ENCODE data around the gene TBL2. TPM values are rescaled to one million over a fixed set of nuclear protein-coding genes. Genes with fewer than 3 reads are reported as not detected.
"Not testable (repeated sequence)": the region's sequence is repeated elsewhere in the genome, so short reads cannot be mapped to it uniquely, and the experiment has no call there.

TBL2 gene
- polyA plus RNA-seq, 6 donors from 2014 or later: 15.6 to 34.0 (median 21.3) TPM

- Mint-ChIP-seq H3K4me1 (peaks cover 3 to 12% (median 11%) of the 10 kb centered on the region in 3 donors), H3K9me3 (no peaks in the 10 kb centered on the region), H3K36me3 (no peaks in the 10 kb centered on the region), H3K27me3 (no peaks in the 10 kb centered on the region), H3K4me3 (peak overlapping the region in 1 of 8 donors; percentile 36), H3K27ac (peak overlapping the region in 1 of 6 donors; percentile 10)
- DNase-seq (no peak), ATAC-seq (ENCODE audit: low read depth in 2 of 2) (no peak)
Observed at GRCh38 chr7:73532224-73532623, 46.2 kb downstream of the TBL2 start.

DNA sequence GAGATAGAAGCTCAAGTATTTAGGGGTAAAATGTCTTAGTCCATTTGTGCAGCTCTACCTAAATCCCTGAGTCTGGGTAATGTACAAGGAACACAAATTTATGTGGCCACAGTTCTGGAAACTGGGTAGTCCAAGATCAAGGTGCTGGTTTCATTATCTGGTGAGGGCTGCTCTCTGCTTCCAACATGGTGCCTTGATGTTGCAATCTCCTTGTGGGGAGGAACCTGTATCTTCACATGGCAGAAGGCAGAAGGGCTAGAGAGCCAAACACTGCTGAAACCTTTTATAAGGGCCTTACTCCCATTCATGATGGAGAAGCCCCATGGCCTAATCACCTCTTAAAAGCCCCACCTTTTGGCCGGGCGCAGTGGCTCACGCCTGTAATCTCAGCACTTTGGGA is 47.6 kb downstream of the TBL2 start:
- ATAC-seq (ENCODE audit: low read depth in 2 of 2): no peak
- Mint-ChIP-seq H3K27me3 (no peaks in the 10 kb centered on the region), H3K27ac (no peak overlapping the region)

GRCh38 chr7:73526896-73527821 is 51.2 kb downstream of the TBL2 start:
- Mint-ChIP-seq H3K4me3 (peak overlapping the region; percentile 16 to 87 (median 54)), H3K27me3 (no peaks in the 10 kb centered on the region), H3K27ac (peak overlapping the region; percentile 78 to 95 (median 87)), H3K36me3 (no peaks in the 10 kb centered on the region), H3K4me1 (peaks cover 32 to 44% (median 33%) of the 10 kb centered on the region in 3 donors), H3K9me3 (peaks cover 0 to 3% (median 0%) of the 10 kb centered on the region in 7 donors)
- ATAC-seq (ENCODE audit: low read depth in 2 of 2) (no peak), DNase-seq (no peak)

More for the DNA sequence above, 47.6 kb downstream of the TBL2 start:
- no peak overlapping the region for H3K4me3 Mint-ChIP-seq
- H3K4me1 Mint-ChIP-seq: peaks cover 10 to 22% (median 16%) of the 10 kb centered on the region in 3 donors
- DNase-seq: no peak
- H3K9me3 Mint-ChIP-seq: no peaks in the 10 kb centered on the region
- H3K36me3 Mint-ChIP-seq: no peaks in the 10 kb centered on the region

- not testable (repeated sequence) for H3K9me3 Mint-ChIP-seq; DNase-seq; H3K36me3 Mint-ChIP-seq; H3K27me3 Mint-ChIP-seq; ATAC-seq (ENCODE audit: low read depth in 2 of 2)
- H3K27ac Mint-ChIP-seq: peak overlapping the region in 4 of 6 donors; percentile 11 to 83 (median 52)
- H3K4me1 Mint-ChIP-seq: peaks cover 33 to 47% (median 34%) of the 10 kb centered on the region in 3 donors
- H3K4me3 Mint-ChIP-seq: peak overlapping the region in 4 of 8 donors; percentile 25 to 85 (median 65)
Observed at GRCh38 chr7:73526158-73526494, 52.3 kb downstream of the TBL2 start.

- Mint-ChIP-seq H3K36me3 (no peaks in the 10 kb centered on the region), H3K4me3 (peak within 1 kb of the TSS; percentile 85 to 100 (median 97)), H3K9me3 (peaks cover 0 to 4% (median 0%) of the 10 kb centered on the region in 7 donors), H3K4me1 (peaks cover 51 to 69% (median 64%) of the 10 kb centered on the region in 3 donors), H3K27me3 (no peaks in the 10 kb centered on the region), H3K27ac (peak within 1 kb of the TSS; percentile 93 to 100 (median 98))
- peak; percentile 90 for ATAC-seq (ENCODE audit: low read depth in 2 of 2)
- DNase-seq: peak; percentile 96
Observed at GRCh38 chr7:73522105-73522872, 56.1 kb downstream of the TBL2 start, which contains the start of gene BAZ1B. TSS of gene BAZ1B (minus strand) at chr7:73522293. CDS start at chr7:73521933, 360 bp downstream.

- H3K4me1 Mint-ChIP-seq: peaks cover 45 to 69% (median 64%) of the 10 kb centered on the region in 3 donors
- peak overlapping the region in 6 of 8 donors; percentile 59 to 98 (median 88) for H3K4me3 Mint-ChIP-seq
- H3K27me3 Mint-ChIP-seq: no peaks in the 10 kb centered on the region
- peak; percentile 33 to 36 for ATAC-seq (ENCODE audit: low read depth in 2 of 2)
- H3K27ac Mint-ChIP-seq: peak overlapping the region in 1 of 6 donors; percentile 95
- H3K36me3 Mint-ChIP-seq: no peaks in the 10 kb centered on the region
- H3K9me3 Mint-ChIP-seq: peaks cover 0 to 4% (median 0%) of the 10 kb centered on the region in 7 donors
- DNase-seq: no peak
Observed at GRCh38 chr7:73521636-73522104, 56.7 kb downstream of the TBL2 start.

GRCh38 chr7:73520673-73521635 is 57.4 kb downstream of the TBL2 start:
- DNase-seq (peak; percentile 8), ATAC-seq (ENCODE audit: low read depth in 2 of 2) (no peak)
- peak overlapping the region in 5 of 6 donors; percentile 71 to 87 (median 83) for H3K27ac Mint-ChIP-seq
- H3K9me3 Mint-ChIP-seq: peaks cover 0 to 4% (median 0%) of the 10 kb centered on the region in 7 donors
- no peaks in the 10 kb centered on the region for H3K27me3 Mint-ChIP-seq
- peaks cover 44 to 72% (median 63%) of the 10 kb centered on the region in 3 donors for H3K4me1 Mint-ChIP-seq
- no peaks in the 10 kb centered on the region for H3K36me3 Mint-ChIP-seq
- peak overlapping the region; percentile 85 to 97 (median 92) for H3K4me3 Mint-ChIP-seq

- DNase-seq (no peak), ATAC-seq (ENCODE audit: low read depth in 2 of 2) (no peak)
- Mint-ChIP-seq H3K27me3 (no peaks in the 10 kb centered on the region), H3K27ac (peak overlapping the region in 5 of 6 donors; percentile 29 to 86 (median 76)), H3K4me3 (peak overlapping the region; percentile 85 to 97 (median 92)), H3K4me1 (peaks cover 39 to 68% (median 57%) of the 10 kb centered on the region in 3 donors), H3K36me3 (peaks cover 0 to 3% of the 10 kb centered on the region in 2 donors), H3K9me3 (peaks cover 0 to 4% (median 0%) of the 10 kb centered on the region in 7 donors)
Observed at GRCh38 chr7:73519867-73520672, 58.3 kb downstream of the TBL2 start.

- peak overlapping the region in 2 of 8 donors; percentile 2 to 71 for H3K4me3 Mint-ChIP-seq
- peaks cover 5 to 8% of the 10 kb centered on the region in 2 donors for H3K36me3 Mint-ChIP-seq
Observed at GRCh38 chr7:73518470-73518869, 59.9 kb downstream of the TBL2 start.

More at GRCh38 chr7:73518470-73518869, 59.9 kb downstream of the TBL2 start:
- H3K27me3 Mint-ChIP-seq: no peaks in the 10 kb centered on the region
- peaks cover 0 to 4% (median 0%) of the 10 kb centered on the region in 7 donors for H3K9me3 Mint-ChIP-seq
- no peak for DNase-seq
- no peak for ATAC-seq (ENCODE audit: low read depth in 2 of 2)
- H3K27ac Mint-ChIP-seq: peak overlapping the region in 2 of 6 donors; percentile 23 to 32
- peaks cover 36 to 65% (median 52%) of the 10 kb centered on the region in 3 donors for H3K4me1 Mint-ChIP-seq

Data from naive B cell (primary cell).